WERI-Rb-1 (cell line): ENCODE data around the gene RASA4B.
"Not testable (repeated sequence)": the region's sequence is repeated elsewhere in the genome, so short reads cannot be mapped to it uniquely, and the experiment has no call there.

ENCODE experiments used
- DNase-seq: peaks from one replicate; pipeline ENCODE4 v3.0.0-alpha.2; 2020
- H3K27ac ChIP-seq: fragments of 250-450 bp; sonication (Bioruptor Pico); 2 replicates; pipeline ENCODE4 v1.5.1; 2020; ENCODE audit warnings: mild to moderate bottlenecking, moderate library complexity
- H3K27me3 ChIP-seq: fragments of 250-450 bp; sonication (Bioruptor Pico); 2 replicates; pipeline ENCODE4 v1.5.1; 2021; ENCODE audit warnings: mild to moderate bottlenecking, low read depth, moderate library complexity; ENCODE audit not compliant: insufficient read depth, severe bottlenecking
- H3K36me3 ChIP-seq: fragments of 250-450 bp; sonication (Bioruptor Pico); 2 replicates; pipeline ENCODE4 v1.5.1; 2020; ENCODE audit warnings: mild to moderate bottlenecking, moderate library complexity
- H3K4me3 ChIP-seq: 2 replicates; pipeline ENCODE4 v1.5.1; 2011; ENCODE audit warnings: low read depth, mild to moderate bottlenecking, control low read depth, low read length
- H3K9me3 ChIP-seq: fragments of 250-450 bp; sonication (Bioruptor Pico); 2 replicates; pipeline ENCODE4 v1.5.1; 2021; ENCODE audit warnings: mild to moderate bottlenecking, moderate library complexity; ENCODE audit not compliant: severe bottlenecking
- CTCF ChIP-seq: IDR thresholded peaks from 2 replicates; pipeline ENCODE4 v1.5.1; 2011; ENCODE audit warnings: low read depth, mild to moderate bottlenecking, control low read depth, inconsistent platforms, low read length

The RASA4B gene

DNA sequence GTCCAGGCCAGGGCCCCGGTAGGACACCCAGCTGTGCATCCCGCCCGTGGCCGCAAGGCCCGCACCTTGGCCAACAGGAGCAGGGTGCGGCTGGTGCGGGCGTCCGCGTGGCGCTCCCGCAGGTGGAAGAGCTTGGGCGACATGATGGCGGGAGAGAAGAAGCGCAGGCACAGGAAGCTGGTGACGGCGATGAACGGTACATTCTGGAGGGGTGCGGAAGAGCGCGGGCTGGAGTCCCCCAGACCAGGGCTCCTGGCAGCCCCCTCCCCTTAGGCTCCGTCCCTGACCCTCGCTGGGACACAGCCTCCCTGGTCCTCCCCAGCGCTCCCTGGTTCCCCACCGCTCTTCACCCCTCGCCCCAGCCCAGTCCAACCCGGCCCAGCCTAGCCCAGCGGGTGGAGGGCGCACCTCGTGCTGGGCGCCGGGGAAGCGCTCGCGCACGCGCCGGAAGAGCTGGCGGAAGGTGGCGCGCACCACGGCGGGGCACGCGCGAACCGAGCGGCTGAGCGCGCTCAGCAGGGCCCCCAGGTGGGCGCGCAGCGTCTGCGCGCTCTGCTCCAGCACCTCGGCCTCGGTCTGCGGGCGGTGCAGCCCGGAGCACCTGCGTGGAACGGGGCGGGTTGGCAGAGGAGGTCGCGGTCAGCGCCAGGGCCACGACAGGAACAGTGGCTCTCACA is 23.0 kb downstream of the RASA4B start:
- not testable (repeated sequence) for H3K36me3 ChIP-seq, DNase-seq, H3K27me3 ChIP-seq, H3K9me3 ChIP-seq, H3K4me3 ChIP-seq, H3K27ac ChIP-seq

- H3K9me3 ChIP-seq, H3K4me3 ChIP-seq, DNase-seq, H3K27me3 ChIP-seq, H3K36me3 ChIP-seq, H3K27ac ChIP-seq: not testable (repeated sequence)
These were observed 23.6 kb downstream of the RASA4B start for GRCh38 chr7:102494026-102494425.

GRCh38 chr7:102493220-102493935 is 24.2 kb downstream of the RASA4B start:
- H3K27ac ChIP-seq, H3K9me3 ChIP-seq, DNase-seq, H3K4me3 ChIP-seq, H3K27me3 ChIP-seq, H3K36me3 ChIP-seq: not testable (repeated sequence)

DNA sequence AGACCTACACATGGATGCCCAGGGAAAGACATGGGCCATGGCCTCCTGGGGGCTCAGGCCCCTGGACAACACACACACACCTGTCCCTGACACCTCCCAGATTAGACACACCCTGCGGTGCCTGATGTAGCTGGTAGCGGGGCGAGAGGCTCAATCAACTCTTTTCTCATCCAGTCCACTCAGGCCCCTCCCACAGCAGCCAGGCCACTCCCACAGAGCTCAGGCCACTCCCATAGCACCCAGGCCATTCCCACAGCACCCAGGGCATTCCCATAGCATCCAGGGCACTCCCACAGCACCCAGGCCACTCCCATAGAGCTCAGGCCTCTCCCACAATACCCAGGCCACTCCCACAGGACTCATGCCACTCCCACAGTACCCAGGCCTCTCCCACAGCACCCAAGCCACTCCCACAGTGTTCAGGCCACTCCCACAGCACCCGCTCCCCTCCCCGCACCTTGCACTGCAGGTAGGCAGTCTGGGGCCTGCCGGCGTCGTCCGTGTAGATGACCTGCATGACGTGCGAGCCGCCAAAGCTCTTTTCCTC is 27.0 kb downstream of the RASA4B start:
- H3K27me3 ChIP-seq, H3K4me3 ChIP-seq, H3K36me3 ChIP-seq, H3K9me3 ChIP-seq, H3K27ac ChIP-seq: not testable (repeated sequence)
- DNase-seq: peak; percentile 83

- DNase-seq, H3K9me3 ChIP-seq, H3K27ac ChIP-seq, H3K4me3 ChIP-seq, H3K27me3 ChIP-seq, H3K36me3 ChIP-seq: not testable (repeated sequence)
These were observed 33.3 kb downstream of the RASA4B start for GRCh38 chr7:102484317-102484716.

DNA sequence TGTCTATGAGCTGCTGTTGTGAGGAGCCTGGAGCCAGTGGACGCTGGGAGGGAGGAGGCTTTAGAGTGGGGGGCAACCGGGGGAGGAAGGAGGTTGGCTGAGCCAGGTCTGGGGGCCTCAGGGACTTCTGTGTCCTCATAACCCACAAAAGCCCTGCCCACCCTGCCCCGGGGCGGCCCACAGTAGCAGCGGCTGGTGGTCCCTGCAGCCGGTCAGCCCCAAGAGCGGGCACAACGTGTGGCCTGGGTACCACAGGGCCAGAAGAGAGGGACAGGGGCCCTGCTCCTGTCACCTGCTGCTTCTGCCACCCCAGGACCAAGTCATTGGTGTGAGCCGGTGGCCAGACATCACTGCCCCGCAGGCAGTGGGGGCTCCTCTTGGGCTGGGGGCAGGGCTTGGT is 35.6 kb downstream of the RASA4B start:
- H3K27me3 ChIP-seq: not testable (repeated sequence)

DNA sequence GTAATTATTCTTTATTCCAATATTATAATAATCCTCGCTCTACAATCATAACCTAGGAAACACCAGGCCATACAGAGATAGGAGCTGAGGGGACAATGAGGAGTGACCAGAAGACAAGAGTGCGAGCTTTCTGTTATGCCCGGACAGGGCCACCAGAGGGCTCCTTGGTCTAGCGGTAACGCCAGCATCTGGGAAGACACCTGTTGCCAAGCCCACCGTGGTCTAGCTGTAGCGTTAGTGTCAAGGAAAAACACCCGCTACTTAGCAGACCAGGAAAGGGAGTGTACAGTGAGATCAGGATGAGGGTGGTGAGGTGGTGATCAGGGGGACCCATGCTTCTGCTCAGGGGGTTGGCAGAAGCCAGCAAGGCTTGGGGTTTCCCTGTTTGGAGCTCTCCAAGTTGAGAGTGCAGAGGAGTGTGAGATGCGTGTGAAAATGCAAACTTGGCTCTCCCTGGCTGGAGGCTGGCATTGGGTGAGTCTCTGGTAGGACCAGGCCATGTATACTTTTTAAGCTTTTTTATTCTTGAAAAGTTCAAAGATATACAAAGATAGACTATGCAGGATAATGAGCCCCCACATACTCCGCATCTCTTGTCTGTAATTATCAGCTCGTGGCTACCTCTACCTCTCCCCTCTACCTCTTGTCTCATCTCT is 37.5 kb downstream of the RASA4B start:
- not testable (repeated sequence) for H3K9me3 ChIP-seq, H3K27me3 ChIP-seq, H3K4me3 ChIP-seq, H3K27ac ChIP-seq, H3K36me3 ChIP-seq
- peak; percentile 82 for DNase-seq
- TF ChIP-seq CTCF: 0 out of 2 replicates have a peak, but pooled peaks have one; percentile 30

More for the DNA sequence above, 35.6 kb downstream of the RASA4B start:
- not testable (repeated sequence) for H3K27ac ChIP-seq, H3K9me3 ChIP-seq, DNase-seq, H3K36me3 ChIP-seq, H3K4me3 ChIP-seq

GRCh38 chr7:102479209-102479584 is 38.4 kb downstream of the RASA4B start:
- H3K9me3 ChIP-seq, DNase-seq, H3K4me3 ChIP-seq, H3K36me3 ChIP-seq, H3K27ac ChIP-seq, H3K27me3 ChIP-seq: not testable (repeated sequence)

GRCh38 chr7:102478314-102479208 is 39.0 kb downstream of the RASA4B start, which contains the start of gene POLR2J:
POLR2J (minus strand) TSS chr7:102478922; CDS start chr7:102478860, 62 bp downstream.
- H3K27me3 ChIP-seq, H3K9me3 ChIP-seq, H3K27ac ChIP-seq, H3K36me3 ChIP-seq: not testable (repeated sequence)
- DNase-seq: peak; percentile 72
- H3K4me3 ChIP-seq: peak within 1 kb of the TSS; percentile 33

DNA sequence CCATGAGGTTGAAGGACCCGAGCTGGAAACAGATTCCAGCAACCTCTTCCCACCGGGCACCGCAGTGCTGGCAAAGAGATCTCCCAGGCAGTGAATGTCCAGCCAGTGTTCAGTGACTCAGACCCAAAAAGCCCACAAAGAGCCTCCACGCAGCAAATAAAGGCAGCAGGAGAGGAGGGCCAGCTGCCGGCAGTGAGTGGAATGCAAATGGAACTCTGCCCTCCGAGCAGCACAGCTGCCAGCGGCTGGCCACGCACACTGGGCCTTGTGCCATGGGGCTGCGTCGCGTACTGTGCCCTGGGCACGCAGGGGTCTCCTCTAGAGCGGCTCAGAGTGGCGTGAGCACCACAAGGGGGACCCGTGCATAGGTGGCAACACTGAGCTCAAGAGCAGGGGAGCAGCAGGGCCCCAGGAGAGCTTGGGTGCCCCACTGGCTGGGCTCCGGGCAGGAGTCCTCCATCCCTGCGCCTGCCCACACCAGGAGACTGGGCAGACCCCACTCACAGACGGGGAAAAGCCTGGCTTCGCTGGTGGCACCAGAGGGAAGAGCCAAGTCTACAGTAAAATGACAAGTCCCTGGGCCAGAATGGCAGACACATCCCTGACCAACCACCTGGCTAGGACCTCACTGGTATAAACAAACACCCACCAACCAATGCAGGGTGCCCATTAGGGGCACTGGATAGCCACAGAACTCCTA is 42.7 kb downstream of the RASA4B start:
- H3K27me3 ChIP-seq, H3K9me3 ChIP-seq, H3K4me3 ChIP-seq, H3K27ac ChIP-seq: not testable (repeated sequence)
- H3K36me3 ChIP-seq: peaks cover 30% of the 10 kb centered on the region
- peak; percentile 1 for DNase-seq

DNA sequence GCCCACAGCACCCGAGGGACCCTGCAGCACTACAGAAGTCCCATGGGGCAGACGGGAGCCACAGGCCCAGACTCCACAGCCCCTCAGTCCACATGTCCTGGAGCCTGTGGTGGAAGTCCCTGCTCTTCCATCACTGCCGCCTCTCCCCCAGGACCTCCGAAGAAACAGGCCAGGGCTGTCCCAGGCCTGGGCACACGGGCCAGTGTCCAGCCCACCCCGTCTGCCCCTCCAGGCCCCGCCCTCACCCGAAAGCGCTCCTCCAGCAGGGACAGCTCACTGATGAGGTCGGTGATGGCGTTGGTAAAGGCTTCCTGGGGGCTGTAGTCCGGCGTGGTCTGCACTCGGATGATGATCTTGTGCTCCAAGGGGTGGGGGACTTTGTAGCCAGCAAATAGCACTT is 43.5 kb downstream of the RASA4B start:
- H3K27ac ChIP-seq, H3K27me3 ChIP-seq, H3K9me3 ChIP-seq, H3K4me3 ChIP-seq: not testable (repeated sequence)
- DNase-seq: peak; percentile 2
- peaks cover 36% of the 10 kb centered on the region for H3K36me3 ChIP-seq
